ENCODE data around the gene MMP21. TPM values are rescaled to one million over a fixed set of nuclear protein-coding genes. Genes with fewer than 3 reads are reported as not detected.

Gene MMP21
- total RNA-seq, 1 donor from 2014 or later = not detected

Small RNA genes within 50 kb of the gene (microRNA-seq; reads per million reads assigned to microRNA genes)
- gene MIR4484 (ENCODE audit: unreplicated experiment) = 0.28 reads per million

Other genes with a start within 250 kb of the MMP21 start
- not detected for gene TEX36, start 92.7 kb downstream of the MMP21 start, total RNA-seq (ENCODE audit: unreplicated experiment)
- 29.2 TPM for gene EDRF1, start 56.1 kb downstream of the MMP21 start, total RNA-seq (ENCODE audit: unreplicated experiment)
- gene UROS, start 47.4 kb upstream of the MMP21 start, total RNA-seq (ENCODE audit: unreplicated experiment) = 61.5 TPM
- gene BCCIP, start 47.7 kb upstream of the MMP21 start, total RNA-seq (ENCODE audit: unreplicated experiment) = 39.4 TPM
- 54.0 TPM for gene DHX32, start 105.5 kb upstream of the MMP21 start, total RNA-seq (ENCODE audit: unreplicated experiment)
- 9.4 TPM for gene FANK1, start 120.7 kb upstream of the MMP21 start, total RNA-seq (ENCODE audit: unreplicated experiment)

Measured in endothelial cell (in vitro differentiated cells).